NCI-H345 (cell line): Measurements from ENCODE around the gene IQCF5.
"Not testable (repeated sequence)": the region's sequence is repeated elsewhere in the genome, so short reads cannot be mapped to it uniquely, and the experiment has no call there.

Experiments used
- DNase-seq: peaks from one replicate; lab custom pipeline; 2025; lab: John Stamatoyannopoulos, UW

The IQCF5 gene

GRCh38 chr3:51868896-51869295, 6.5 kb downstream of the IQCF5 start:
- not testable (repeated sequence) for DNase-seq

- no peak for DNase-seq
Measured at GRCh38 chr3:51862886-51863285, 12.5 kb downstream of the IQCF5 start.

- no peak for DNase-seq
Measured at GRCh38 chr3:51860703-51861665, 14.4 kb downstream of the IQCF5 start, which contains the start of gene IQCF2. IQCF2 (plus strand) TSS chr3:51861615; CDS start chr3:51861667, 52 bp downstream.

- DNase-seq, result not testable (repeated sequence)
Measured at GRCh38 chr3:51855411-51855810, 20.0 kb downstream of the IQCF5 start.

GRCh38 chr3:51845129-51845528, 30.3 kb downstream of the IQCF5 start:
- DNase-seq, result no peak

- no peak for DNase-seq
Measured at GRCh38 chr3:51836606-51837005, 38.8 kb downstream of the IQCF5 start.

GRCh38 chr3:51830836-51831385, 44.5 kb downstream of the IQCF5 start:
- DNase-seq, result no peak

GRCh38 chr3:51830345-51830744, 45.1 kb downstream of the IQCF5 start:
- no peak for DNase-seq

- DNase-seq, result no peak
Measured at GRCh38 chr3:51828297-51828696, 47.1 kb downstream of the IQCF5 start.
